Measurements from ENCODE around the gene ADAMTS16.

ADAMTS16 gene

GRCh38 chr5:5309645-5310044 is 169.5 kb downstream of the ADAMTS16 start:
- H2AK5ac ChIP-seq (ENCODE audit: low read length, severe bottlenecking): no peak overlapping the region
- peaks cover 12% of the 10 kb centered on the region for H3K4me1 ChIP-seq (ENCODE audit: control insufficient read depth, insufficient read depth, low read depth, low read length)
- peaks cover 0 to 6% of the 10 kb centered on the region in 2 experiments for H3K36me3 ChIP-seq (ENCODE audit: control insufficient read depth in 1 of 2, insufficient read depth in 2 of 2, low read depth in 1 of 2, low read length in 2 of 2)
- no peak overlapping the region for H2AFZ ChIP-seq (ENCODE audit: low read depth, low read length)
- no peak overlapping the region for H3K23ac ChIP-seq (ENCODE audit: low read length in 2 of 2)
- no peak overlapping the region for H3K18ac ChIP-seq (ENCODE audit: low read depth in 1 of 2, low read length in 2 of 2)
- H3K4me3 ChIP-seq (ENCODE audit: insufficient read depth in 1 of 2, low read depth in 1 of 2, low read length in 2 of 2): no peak overlapping the region
- no peak overlapping the region for H4K8ac ChIP-seq (ENCODE audit: low read length)
- no peak overlapping the region for H2BK120ac ChIP-seq (ENCODE audit: low read depth, low read length)
- peaks cover 0 to 12% of the 10 kb centered on the region in 2 experiments for H3K27me3 ChIP-seq (ENCODE audit: control insufficient read depth in 1 of 2, insufficient read depth in 1 of 2, low read length in 2 of 2)
- WGBS: 80% methylated on average over 5 of the region's 5 CpGs
- no peak overlapping the region for H3K4ac ChIP-seq (ENCODE audit: low read depth in 1 of 2, low read length in 2 of 2)
- H4K91ac ChIP-seq (ENCODE audit: low read length): no peak overlapping the region
- DNase-seq: no peak
- H3K14ac ChIP-seq (ENCODE audit: low read length in 2 of 2): no peak overlapping the region
- no peak overlapping the region for H2BK15ac ChIP-seq (ENCODE audit: low read depth, poor library complexity, severe bottlenecking)
- no peaks in the 10 kb centered on the region for H3K9me3 ChIP-seq (ENCODE audit: control insufficient read depth, low read length)
- no peaks in the 10 kb centered on the region for H3K79me1 ChIP-seq (replicated peaks; ENCODE audit: low read length, poor library complexity, severe bottlenecking)
- no peak overlapping the region for H3K9ac ChIP-seq (ENCODE audit: low read length)
- H3K4me2 ChIP-seq (ENCODE audit: low read length, poor library complexity, severe bottlenecking): no peak overlapping the region
- no peak overlapping the region for H2BK5ac ChIP-seq (ENCODE audit: low read depth, low read length, poor library complexity, severe bottlenecking)
- no peak overlapping the region for H2BK12ac ChIP-seq (ENCODE audit: low read length in 2 of 2)
- no peak overlapping the region for H3K27ac ChIP-seq (ENCODE audit: low read length, poor library complexity, severe bottlenecking)

- no peaks in the 10 kb centered on the region for H3K79me1 ChIP-seq (replicated peaks; ENCODE audit: low read length, poor library complexity, severe bottlenecking)
- H2AFZ ChIP-seq (ENCODE audit: low read depth, low read length): no peak overlapping the region
- H2AK5ac ChIP-seq (ENCODE audit: low read length, severe bottlenecking): no peak overlapping the region
- no peaks in the 10 kb centered on the region for H3K9me3 ChIP-seq (ENCODE audit: control insufficient read depth, low read length)
- H4K91ac ChIP-seq (ENCODE audit: low read length): no peak overlapping the region
- no peak overlapping the region for H3K18ac ChIP-seq (ENCODE audit: low read depth in 1 of 2, low read length in 2 of 2)
- H3K27ac ChIP-seq (ENCODE audit: low read length, poor library complexity, severe bottlenecking): no peak overlapping the region
- H3K4me3 ChIP-seq (ENCODE audit: insufficient read depth in 1 of 2, low read depth in 1 of 2, low read length in 2 of 2): no peak overlapping the region
- H3K27me3 ChIP-seq (ENCODE audit: control insufficient read depth in 1 of 2, insufficient read depth in 1 of 2, low read length in 2 of 2): no peaks in the 10 kb centered on the region
- H2BK15ac ChIP-seq (ENCODE audit: low read depth, poor library complexity, severe bottlenecking): no peak overlapping the region
- H3K4ac ChIP-seq (ENCODE audit: low read depth in 1 of 2, low read length in 2 of 2): no peak overlapping the region
- H3K14ac ChIP-seq (ENCODE audit: low read length in 2 of 2): peak overlapping the region in 1 of 2 experiments; percentile 12
- H3K4me2 ChIP-seq (ENCODE audit: low read length, poor library complexity, severe bottlenecking): no peak overlapping the region
- 61% methylated on average over 6 of the region's 6 CpGs for WGBS
- peaks cover 6% of the 10 kb centered on the region for H3K4me1 ChIP-seq (ENCODE audit: control insufficient read depth, insufficient read depth, low read depth, low read length)
- H2BK5ac ChIP-seq (ENCODE audit: low read depth, low read length, poor library complexity, severe bottlenecking): no peak overlapping the region
- no peak overlapping the region for H4K8ac ChIP-seq (ENCODE audit: low read length)
- no peak overlapping the region for H3K23ac ChIP-seq (ENCODE audit: low read length in 2 of 2)
- no peaks in the 10 kb centered on the region for H3K36me3 ChIP-seq (ENCODE audit: control insufficient read depth in 1 of 2, insufficient read depth in 2 of 2, low read depth in 1 of 2, low read length in 2 of 2)
- H2BK120ac ChIP-seq (ENCODE audit: low read depth, low read length): no peak overlapping the region
- H2BK12ac ChIP-seq (ENCODE audit: low read length in 2 of 2): no peak overlapping the region
- DNase-seq: peak; percentile 33
- H3K9ac ChIP-seq (ENCODE audit: low read length): no peak overlapping the region
Measured at GRCh38 chr5:5313101-5313635, 173.0 kb downstream of the ADAMTS16 start.

- no peak overlapping the region for H2BK15ac ChIP-seq (ENCODE audit: low read depth, poor library complexity, severe bottlenecking)
- H3K9ac ChIP-seq (ENCODE audit: low read length): no peak overlapping the region
- 93% methylated on average over 2 of the region's 3 CpGs for WGBS
- no peak for DNase-seq
- no peak overlapping the region for H4K8ac ChIP-seq (ENCODE audit: low read length)
- no peak overlapping the region for H2AFZ ChIP-seq (ENCODE audit: low read depth, low read length)
- no peak overlapping the region for H4K91ac ChIP-seq (ENCODE audit: low read length)
- no peak overlapping the region for H3K4me2 ChIP-seq (ENCODE audit: low read length, poor library complexity, severe bottlenecking)
- H3K9me3 ChIP-seq (ENCODE audit: control insufficient read depth, low read length): no peaks in the 10 kb centered on the region
- no peak overlapping the region for H3K4ac ChIP-seq (ENCODE audit: low read depth in 1 of 2, low read length in 2 of 2)
- H3K79me1 ChIP-seq (replicated peaks; ENCODE audit: low read length, poor library complexity, severe bottlenecking): no peaks in the 10 kb centered on the region
- no peak overlapping the region for H3K18ac ChIP-seq (ENCODE audit: low read depth in 1 of 2, low read length in 2 of 2)
- H3K36me3 ChIP-seq (ENCODE audit: control insufficient read depth in 1 of 2, insufficient read depth in 2 of 2, low read depth in 1 of 2, low read length in 2 of 2): no peaks in the 10 kb centered on the region
- H2AK5ac ChIP-seq (ENCODE audit: low read length, severe bottlenecking): no peak overlapping the region
- no peak overlapping the region for H3K27ac ChIP-seq (ENCODE audit: low read length, poor library complexity, severe bottlenecking)
- no peaks in the 10 kb centered on the region for H3K27me3 ChIP-seq (ENCODE audit: control insufficient read depth in 1 of 2, insufficient read depth in 1 of 2, low read length in 2 of 2)
- no peak overlapping the region for H3K14ac ChIP-seq (ENCODE audit: low read length in 2 of 2)
- peaks cover 6% of the 10 kb centered on the region for H3K4me1 ChIP-seq (ENCODE audit: control insufficient read depth, insufficient read depth, low read depth, low read length)
- H2BK120ac ChIP-seq (ENCODE audit: low read depth, low read length): no peak overlapping the region
- H3K23ac ChIP-seq (ENCODE audit: low read length in 2 of 2): no peak overlapping the region
- no peak overlapping the region for H2BK5ac ChIP-seq (ENCODE audit: low read depth, low read length, poor library complexity, severe bottlenecking)
- no peak overlapping the region for H3K4me3 ChIP-seq (ENCODE audit: insufficient read depth in 1 of 2, low read depth in 1 of 2, low read length in 2 of 2)
- H2BK12ac ChIP-seq (ENCODE audit: low read length in 2 of 2): no peak overlapping the region
Measured at GRCh38 chr5:5314166-5314565, 174.0 kb downstream of the ADAMTS16 start.

GRCh38 chr5:5314626-5315025 is 174.5 kb downstream of the ADAMTS16 start:
- DNase-seq: no peak
- Histone ChIP-seq H3K23ac (ENCODE audit: low read length in 2 of 2) (no peak overlapping the region), H3K9me3 (ENCODE audit: control insufficient read depth, low read length) (no peaks in the 10 kb centered on the region), H3K4ac (ENCODE audit: low read depth in 1 of 2, low read length in 2 of 2) (no peak overlapping the region), H3K36me3 (ENCODE audit: control insufficient read depth in 1 of 2, insufficient read depth in 2 of 2, low read depth in 1 of 2, low read length in 2 of 2) (no peaks in the 10 kb centered on the region), H4K8ac (ENCODE audit: low read length) (no peak overlapping the region), H3K4me1 (ENCODE audit: control insufficient read depth, insufficient read depth, low read depth, low read length) (peaks cover 6% of the 10 kb centered on the region), H2BK120ac (ENCODE audit: low read depth, low read length) (no peak overlapping the region), H3K18ac (ENCODE audit: low read depth in 1 of 2, low read length in 2 of 2) (no peak overlapping the region), H2BK12ac (ENCODE audit: low read length in 2 of 2) (no peak overlapping the region), H3K4me3 (ENCODE audit: insufficient read depth in 1 of 2, low read depth in 1 of 2, low read length in 2 of 2) (no peak overlapping the region), H3K14ac (ENCODE audit: low read length in 2 of 2) (no peak overlapping the region), H2BK5ac (ENCODE audit: low read depth, low read length, poor library complexity, severe bottlenecking) (no peak overlapping the region), H2BK15ac (ENCODE audit: low read depth, poor library complexity, severe bottlenecking) (no peak overlapping the region), H3K79me1 (replicated peaks; ENCODE audit: low read length, poor library complexity, severe bottlenecking) (no peaks in the 10 kb centered on the region), H2AK5ac (ENCODE audit: low read length, severe bottlenecking) (no peak overlapping the region), H3K27me3 (ENCODE audit: control insufficient read depth in 1 of 2, insufficient read depth in 1 of 2, low read length in 2 of 2) (no peaks in the 10 kb centered on the region), H3K4me2 (ENCODE audit: low read length, poor library complexity, severe bottlenecking) (no peak overlapping the region), H3K9ac (ENCODE audit: low read length) (no peak overlapping the region), H4K91ac (ENCODE audit: low read length) (no peak overlapping the region), H2AFZ (ENCODE audit: low read depth, low read length) (no peak overlapping the region), H3K27ac (ENCODE audit: low read length, poor library complexity, severe bottlenecking) (no peak overlapping the region)
- 90% methylated on average over 6 of the region's 6 CpGs for WGBS

All from mesenchymal stem cell (in vitro differentiated cells and primary cell).